Progenitor cell of endocrine pancreas (in vitro differentiated cells): ENCODE data around the gene ANGEL2. TPM values are rescaled to one million over a fixed set of nuclear protein-coding genes. Genes with fewer than 3 reads are reported as not detected.

Experiments used
- DNase-seq: peaks from one replicate; pipeline ENCODE4 v3.0.0; 2021; ENCODE audit warnings: low spot score; ENCODE audit not compliant: unreplicated experiment
- H3K27ac Mint-ChIP-seq: 2 replicates; pipeline ENCODE4 v1.8.0; 2021; ENCODE audit warnings: mild to moderate bottlenecking, moderate library complexity, mixed read lengths
- H3K27me3 Mint-ChIP-seq: 2 replicates; pipeline ENCODE4 v1.8.0; 2021; ENCODE audit warnings: mixed read lengths
- H3K36me3 Mint-ChIP-seq: 2 replicates; pipeline ENCODE4 v1.8.0; 2022; ENCODE audit warnings: mixed read lengths; ENCODE audit not compliant: insufficient read depth
- H3K4me1 Mint-ChIP-seq: 2 replicates; pipeline ENCODE4 v1.8.0; 2021; ENCODE audit warnings: low read depth, mixed read lengths
- H3K4me3 Mint-ChIP-seq: 2 replicates; pipeline ENCODE4 v1.8.0; 2021; ENCODE audit warnings: low read depth, mild to moderate bottlenecking, moderate library complexity, mixed read lengths
- H3K9me3 Mint-ChIP-seq: 2 replicates; pipeline ENCODE4 v1.8.0; 2021; ENCODE audit warnings: low read depth, mixed read lengths
- long read RNA-seq: library from polyadenylated mRNA; unstranded; transcript quantifications from one replicate; pipeline ENCODE4 v2.0.0, GENCODE V29; 2020
- total RNA-seq: library from RNA; stranded (reverse); gene quantifications from 2 replicates; pipeline ENCODE4 v1.2.1, GENCODE V29; 2021
- TF ChIP-seq, protein P1 (sequence below): fragments of 200-600 bp; sonication (generic); IDR thresholded peaks from one replicate; pipeline ENCODE4 v1.5.0; 2021; ENCODE audit warnings: antibody characterized with exemption, mild to moderate bottlenecking; ENCODE audit not compliant: unreplicated experiment

ANGEL2 gene, protein sequence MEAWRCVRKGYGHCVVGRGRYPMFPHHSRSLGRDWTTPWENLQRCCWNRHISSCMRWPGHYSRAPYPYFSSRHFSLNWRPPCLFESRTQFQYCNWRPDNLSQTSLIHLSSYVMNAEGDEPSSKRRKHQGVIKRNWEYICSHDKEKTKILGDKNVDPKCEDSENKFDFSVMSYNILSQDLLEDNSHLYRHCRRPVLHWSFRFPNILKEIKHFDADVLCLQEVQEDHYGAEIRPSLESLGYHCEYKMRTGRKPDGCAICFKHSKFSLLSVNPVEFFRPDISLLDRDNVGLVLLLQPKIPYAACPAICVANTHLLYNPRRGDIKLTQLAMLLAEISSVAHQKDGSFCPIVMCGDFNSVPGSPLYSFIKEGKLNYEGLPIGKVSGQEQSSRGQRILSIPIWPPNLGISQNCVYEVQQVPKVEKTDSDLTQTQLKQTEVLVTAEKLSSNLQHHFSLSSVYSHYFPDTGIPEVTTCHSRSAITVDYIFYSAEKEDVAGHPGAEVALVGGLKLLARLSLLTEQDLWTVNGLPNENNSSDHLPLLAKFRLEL
- total RNA-seq = 50.3 and 50.6 TPM in 2 replicates
- long read RNA-seq, full-length matches to known transcripts = 10 of 30 reads
- long read RNA-seq, partial matches to known transcripts = 2 of 30 reads
- long read RNA-seq, other reads (novel, unspliced or antisense) = 18 of 30 reads

GRCh38 chr1:213015099-213016050 lies at the start of gene ANGEL2:
Gene ANGEL2 (minus strand): TSS chr1:213015867. CDS start chr1:213015671, 196 bp downstream.
- peak; percentile 83 for DNase-seq
- TF ChIP-seq, protein P1, sequence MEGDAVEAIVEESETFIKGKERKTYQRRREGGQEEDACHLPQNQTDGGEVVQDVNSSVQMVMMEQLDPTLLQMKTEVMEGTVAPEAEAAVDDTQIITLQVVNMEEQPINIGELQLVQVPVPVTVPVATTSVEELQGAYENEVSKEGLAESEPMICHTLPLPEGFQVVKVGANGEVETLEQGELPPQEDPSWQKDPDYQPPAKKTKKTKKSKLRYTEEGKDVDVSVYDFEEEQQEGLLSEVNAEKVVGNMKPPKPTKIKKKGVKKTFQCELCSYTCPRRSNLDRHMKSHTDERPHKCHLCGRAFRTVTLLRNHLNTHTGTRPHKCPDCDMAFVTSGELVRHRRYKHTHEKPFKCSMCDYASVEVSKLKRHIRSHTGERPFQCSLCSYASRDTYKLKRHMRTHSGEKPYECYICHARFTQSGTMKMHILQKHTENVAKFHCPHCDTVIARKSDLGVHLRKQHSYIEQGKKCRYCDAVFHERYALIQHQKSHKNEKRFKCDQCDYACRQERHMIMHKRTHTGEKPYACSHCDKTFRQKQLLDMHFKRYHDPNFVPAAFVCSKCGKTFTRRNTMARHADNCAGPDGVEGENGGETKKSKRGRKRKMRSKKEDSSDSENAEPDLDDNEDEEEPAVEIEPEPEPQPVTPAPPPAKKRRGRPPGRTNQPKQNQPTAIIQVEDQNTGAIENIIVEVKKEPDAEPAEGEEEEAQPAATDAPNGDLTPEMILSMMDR = no peak
- Mint-ChIP-seq H3K4me3 (peak within 1 kb of the TSS; percentile 100), H3K4me1 (peaks cover 15% of the 10 kb centered on the region), H3K27me3 (no peaks in the 10 kb centered on the region), H3K9me3 (no peaks in the 10 kb centered on the region), H3K36me3 (peaks cover 2% of the 10 kb centered on the region), H3K27ac (peak within 1 kb of the TSS; percentile 99)

- H3K36me3 Mint-ChIP-seq = peaks cover 4% of the 10 kb centered on the region
- H3K4me3 Mint-ChIP-seq = no peak overlapping the region
- H3K27me3 Mint-ChIP-seq = no peaks in the 10 kb centered on the region
- no peak for DNase-seq
- peaks cover 2% of the 10 kb centered on the region for H3K4me1 Mint-ChIP-seq
- no peak overlapping the region for H3K27ac Mint-ChIP-seq
- H3K9me3 Mint-ChIP-seq = peaks cover 6% of the 10 kb centered on the region
- TF ChIP-seq, protein P1 = peak; percentile 9
Observed at GRCh38 chr1:213061263-213061662, 45.6 kb upstream of the ANGEL2 start.

DNA sequence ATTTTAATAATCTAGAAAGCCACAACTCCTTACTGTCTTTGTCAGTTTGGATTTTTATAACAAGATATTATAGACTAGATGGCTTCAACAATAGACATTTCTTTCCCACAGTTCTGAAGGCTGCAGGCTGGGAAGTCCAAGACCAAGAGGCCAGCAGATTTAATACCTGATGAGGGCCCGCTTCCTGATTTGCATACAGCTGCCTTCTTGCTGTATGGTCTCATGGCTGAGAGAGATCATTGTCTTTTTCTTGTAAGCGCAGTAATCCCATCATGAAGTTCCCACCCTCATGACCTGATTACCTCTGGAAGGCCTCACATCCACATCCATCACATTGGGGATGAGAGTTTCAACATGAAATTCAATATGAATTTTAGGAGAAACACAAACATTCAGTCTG lies 45.2 kb upstream of the ANGEL2 start:
- H3K27ac Mint-ChIP-seq = no peak overlapping the region
- H3K4me3 Mint-ChIP-seq = no peak overlapping the region
- TF ChIP-seq, protein P1 = no peak
- DNase-seq = no peak
- H3K4me1 Mint-ChIP-seq = peaks cover 2% of the 10 kb centered on the region
- peaks cover 6% of the 10 kb centered on the region for H3K9me3 Mint-ChIP-seq
- H3K36me3 Mint-ChIP-seq = peaks cover 4% of the 10 kb centered on the region
- H3K27me3 Mint-ChIP-seq = no peaks in the 10 kb centered on the region

- Mint-ChIP-seq H3K27ac (no peak overlapping the region), H3K4me1 (peaks cover 11% of the 10 kb centered on the region), H3K27me3 (no peaks in the 10 kb centered on the region), H3K36me3 (peaks cover 4% of the 10 kb centered on the region), H3K9me3 (peaks cover 6% of the 10 kb centered on the region), H3K4me3 (no peak overlapping the region)
- TF ChIP-seq, protein P1 = no peak
- DNase-seq = no peak
Observed at GRCh38 chr1:213057264-213058059, 41.8 kb upstream of the ANGEL2 start.
